C4-2B (cell line): ENCODE results near the gene PSMC5.

Source experiments
- H3K27ac ChIP-seq: fragments of 450-650 bp; 2 replicates; pipeline ENCODE4 v1.5.1; 2017
- CTCF ChIP-seq: fragments of 450-650 bp; conservative IDR thresholded peaks from 2 replicates; pipeline ENCODE4 v1.5.1; 2017; ENCODE audit warnings: mild to moderate bottlenecking
- ZFX ChIP-seq: fragments of 450-650 bp; IDR thresholded peaks from 2 replicates; pipeline ENCODE4 v1.6.1; 2017

PSMC5 gene

DNA sequence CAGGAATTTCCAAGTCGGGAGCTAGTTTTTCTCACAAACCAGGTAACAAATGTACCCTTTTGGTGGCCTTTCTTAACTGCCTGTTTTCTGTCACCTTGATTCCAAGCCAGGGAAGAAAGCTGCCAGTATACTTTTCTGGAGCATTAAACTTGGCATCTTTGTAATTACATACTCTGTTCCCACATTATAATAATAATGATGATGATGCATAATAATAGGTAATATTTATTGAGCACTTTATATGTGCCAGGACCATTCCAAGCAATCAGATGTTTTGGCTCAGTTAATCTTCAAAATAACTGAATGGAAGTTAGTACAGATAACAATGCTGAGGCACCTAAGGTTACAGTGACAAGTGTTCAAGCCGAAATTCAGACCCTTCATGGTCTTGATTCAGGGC is 11.1 kb upstream of the PSMC5 start:
- TF ChIP-seq ZFX, result no peak
- H3K27ac ChIP-seq, result no peak overlapping the region

GRCh38 chr17:63816669-63817068 is 10.6 kb upstream of the PSMC5 start:
- H3K27ac ChIP-seq, result no peak overlapping the region
- no peak for TF ChIP-seq ZFX
- no peak for TF ChIP-seq CTCF

DNA sequence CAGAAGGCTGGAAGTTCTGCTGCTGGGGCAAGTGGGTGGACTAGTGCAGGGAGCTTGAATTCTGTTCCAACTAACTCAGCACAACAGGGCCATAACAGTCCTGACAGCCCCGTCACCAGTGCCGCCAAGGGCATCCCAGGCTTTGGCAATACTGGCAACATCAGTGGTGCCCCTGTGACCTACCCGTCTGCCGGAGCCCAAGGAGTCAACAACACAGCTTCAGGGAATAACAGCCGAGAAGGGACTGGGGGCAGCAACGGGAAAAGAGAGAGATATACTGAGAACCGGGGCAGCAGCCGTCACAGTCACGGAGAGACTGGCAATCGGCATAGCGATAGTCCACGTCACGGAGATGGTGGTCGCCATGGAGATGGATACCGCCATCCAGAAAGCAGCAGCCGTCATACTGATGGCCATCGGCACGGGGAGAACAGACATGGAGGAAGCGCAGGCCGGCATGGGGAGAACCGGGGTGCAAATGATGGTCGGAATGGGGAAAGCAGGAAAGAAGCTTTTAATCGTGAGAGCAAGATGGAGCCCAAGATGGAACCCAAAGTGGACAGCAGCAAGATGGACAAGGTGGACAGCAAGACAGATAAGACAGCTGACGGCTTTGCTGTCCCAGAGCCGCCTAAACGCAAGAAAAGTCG is 9.4 kb upstream of the PSMC5 start:
- no peak overlapping the region for H3K27ac ChIP-seq
- no peak for TF ChIP-seq ZFX
- no peak for TF ChIP-seq CTCF

- H3K27ac ChIP-seq, result no peak overlapping the region
- no peak for TF ChIP-seq ZFX
- no peak for TF ChIP-seq CTCF
Observed at GRCh38 chr17:63819131-63819530, 8.1 kb upstream of the PSMC5 start.

DNA sequence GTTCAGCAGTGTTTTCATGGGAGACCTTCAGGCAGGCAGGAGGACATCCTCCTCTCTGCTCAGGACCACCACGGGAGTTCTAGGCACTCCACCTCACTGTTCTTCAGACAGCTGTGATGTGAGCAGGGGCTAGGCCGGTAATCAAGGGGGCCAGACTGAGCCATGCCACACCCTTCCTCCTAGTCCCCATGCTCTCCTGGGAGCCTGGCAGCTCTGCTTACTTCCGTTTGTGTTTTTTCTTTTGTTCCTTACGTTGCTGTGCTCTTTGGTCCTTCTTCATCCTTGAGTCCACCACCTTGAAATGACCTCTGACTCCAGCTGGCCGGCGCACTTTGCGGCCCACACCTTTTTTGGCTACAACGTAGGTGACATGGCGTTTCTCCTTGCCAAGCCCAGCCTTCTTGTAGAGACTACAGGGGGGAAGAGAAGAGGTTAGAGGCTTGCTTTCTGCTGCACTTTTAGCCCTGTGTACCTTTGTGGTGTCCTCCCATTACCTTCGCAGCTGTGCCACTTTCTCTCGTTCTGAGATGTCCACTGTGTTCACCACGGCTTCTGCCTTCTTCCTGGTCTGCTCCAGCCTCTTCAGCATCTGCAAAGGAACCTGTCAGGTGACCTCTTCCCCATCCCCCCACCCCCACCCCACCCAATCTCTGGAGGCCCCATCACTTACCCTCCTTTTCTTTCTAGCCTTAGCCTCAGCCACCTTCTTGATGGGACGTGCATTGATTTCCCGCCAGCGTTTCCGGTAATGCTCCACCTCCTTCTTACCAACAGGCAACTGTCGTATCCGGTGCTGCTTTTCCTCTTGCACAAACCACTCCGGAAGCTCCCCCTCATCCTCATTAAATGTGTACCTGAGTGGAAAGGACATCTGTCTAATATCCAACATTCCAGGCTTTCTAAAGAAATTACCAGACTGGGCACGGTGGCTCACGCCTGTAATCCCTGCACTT is 7.4 kb upstream of the PSMC5 start:
- TF ChIP-seq CTCF (no peak), ZFX (no peak)
- no peak overlapping the region for H3K27ac ChIP-seq

DNA sequence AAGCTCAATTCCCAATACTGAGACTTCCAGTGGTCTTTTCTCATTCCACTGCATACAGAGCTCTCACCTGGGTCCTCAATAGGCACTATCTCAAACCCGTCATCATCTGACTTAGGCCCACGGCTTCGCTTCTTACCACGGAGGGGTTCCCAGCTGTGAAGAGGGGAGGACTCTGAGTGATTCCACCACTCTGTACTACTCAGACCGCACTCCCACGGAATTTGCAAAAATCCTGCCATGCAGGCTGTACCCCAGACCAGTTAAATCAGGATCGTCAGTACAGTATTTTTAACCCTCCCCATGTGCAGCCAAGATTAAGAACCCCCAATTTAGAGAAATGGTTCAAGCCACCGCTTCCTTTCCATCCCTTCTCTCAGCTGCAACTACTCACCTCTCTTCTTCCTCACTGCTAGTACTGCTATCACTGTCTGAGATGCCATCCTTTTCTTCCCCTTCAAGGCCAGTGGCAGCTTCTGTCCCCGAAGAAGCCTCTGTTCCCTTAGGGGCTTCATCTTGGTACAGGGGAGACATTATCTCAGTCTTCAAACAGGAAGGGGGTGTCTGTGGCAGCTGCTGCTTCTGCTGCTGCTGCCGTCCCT is 6.2 kb upstream of the PSMC5 start:
- no peak overlapping the region for H3K27ac ChIP-seq
- TF ChIP-seq ZFX (no peak), CTCF (no peak)

DNA sequence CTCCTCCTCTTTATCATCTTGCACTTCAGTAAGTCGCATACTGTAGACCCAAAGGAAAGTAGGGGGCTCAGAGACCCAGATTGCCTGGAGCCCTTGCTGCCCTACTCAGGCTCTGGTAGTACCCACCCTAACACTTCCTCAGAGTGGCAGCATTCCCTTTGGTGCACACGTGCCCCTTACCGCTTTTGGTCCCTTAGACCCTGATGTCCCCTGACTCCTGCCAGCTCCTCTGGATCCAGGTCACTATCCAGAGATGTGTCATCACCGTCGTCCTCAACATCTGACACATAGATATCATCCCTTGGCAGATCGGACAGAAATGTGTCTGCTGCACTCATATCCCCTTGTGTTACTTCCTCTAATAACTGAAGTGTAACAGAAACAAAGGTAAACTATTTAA is 5.4 kb upstream of the PSMC5 start:
- H3K27ac ChIP-seq, result no peak overlapping the region
- TF ChIP-seq CTCF (no peak), ZFX (no peak)
